Measurements from ENCODE around the gene KCNK7.

GRCh38 chr11:65640483-65641296, 45.1 kb upstream of the KCNK7 start:
- TF ChIP-seq CTCF (IDR thresholded peaks at IDR 0.05) (no peak), EP300 (IDR thresholded peaks at IDR 0.05) (no peak), POLR2A (IDR thresholded peaks at IDR 0.05) (peak in 1 of 4 donors; percentile 30), POLR2AphosphoS5 (IDR thresholded peaks at IDR 0.05) (no peak)
